Measurements from ENCODE around the gene VSTM4.

Gene VSTM4

GRCh38 chr10:49058463-49059255 lies 56.7 kb downstream of the VSTM4 start:
- no peak overlapping the region for H3K4me3 ChIP-seq (ENCODE audit: low read depth in 1 of 2, low read length in 2 of 2)
- no peak overlapping the region for H3K9ac ChIP-seq (ENCODE audit: low read depth in 1 of 2, low read length in 2 of 2)
- no peak overlapping the region for H3K27ac ChIP-seq (ENCODE audit: low read depth, low read length)
- H3K27me3 ChIP-seq (ENCODE audit: control insufficient read depth in 1 of 2, insufficient read depth in 2 of 2, low read length in 2 of 2), result no peaks in the 10 kb centered on the region
- no peaks in the 10 kb centered on the region for H3K4me1 ChIP-seq (ENCODE audit: control insufficient read depth in 1 of 2, insufficient read depth in 2 of 2, low read length in 2 of 2)
- no peaks in the 10 kb centered on the region for H3K36me3 ChIP-seq (ENCODE audit: control insufficient read depth in 1 of 2, insufficient read depth in 2 of 2, low read length in 2 of 2)
- H3K9me3 ChIP-seq (ENCODE audit: control insufficient read depth in 1 of 2, low read length in 2 of 2), result no peaks in the 10 kb centered on the region

- no peaks in the 10 kb centered on the region for H3K36me3 ChIP-seq (ENCODE audit: control insufficient read depth in 1 of 2, insufficient read depth in 2 of 2, low read length in 2 of 2)
- no peaks in the 10 kb centered on the region for H3K9me3 ChIP-seq (ENCODE audit: control insufficient read depth in 1 of 2, low read length in 2 of 2)
- no peak overlapping the region for H3K9ac ChIP-seq (ENCODE audit: low read depth in 1 of 2, low read length in 2 of 2)
- H3K4me3 ChIP-seq (ENCODE audit: low read depth in 1 of 2, low read length in 2 of 2), result no peak overlapping the region
- H3K4me1 ChIP-seq (ENCODE audit: control insufficient read depth in 1 of 2, insufficient read depth in 2 of 2, low read length in 2 of 2), result no peaks in the 10 kb centered on the region
- no peaks in the 10 kb centered on the region for H3K27me3 ChIP-seq (ENCODE audit: control insufficient read depth in 1 of 2, insufficient read depth in 2 of 2, low read length in 2 of 2)
- H3K27ac ChIP-seq (ENCODE audit: low read depth, low read length), result no peak overlapping the region
Measured at GRCh38 chr10:49057231-49057880, 58.0 kb downstream of the VSTM4 start.

GRCh38 chr10:49056356-49056755 lies 59.0 kb downstream of the VSTM4 start:
- Histone ChIP-seq H3K4me1 (ENCODE audit: control insufficient read depth in 1 of 2, insufficient read depth in 2 of 2, low read length in 2 of 2) (no peaks in the 10 kb centered on the region), H3K36me3 (ENCODE audit: control insufficient read depth in 1 of 2, insufficient read depth in 2 of 2, low read length in 2 of 2) (no peaks in the 10 kb centered on the region), H3K9ac (ENCODE audit: low read depth in 1 of 2, low read length in 2 of 2) (no peak overlapping the region), H3K9me3 (ENCODE audit: control insufficient read depth in 1 of 2, low read length in 2 of 2) (no peaks in the 10 kb centered on the region), H3K27me3 (ENCODE audit: control insufficient read depth in 1 of 2, insufficient read depth in 2 of 2, low read length in 2 of 2) (no peaks in the 10 kb centered on the region), H3K4me3 (ENCODE audit: low read depth in 1 of 2, low read length in 2 of 2) (no peak overlapping the region), H3K27ac (ENCODE audit: low read depth, low read length) (no peak overlapping the region)

GRCh38 chr10:49055221-49055849 lies 60.0 kb downstream of the VSTM4 start:
- H3K4me1 ChIP-seq (ENCODE audit: control insufficient read depth in 1 of 2, insufficient read depth in 2 of 2, low read length in 2 of 2), result no peaks in the 10 kb centered on the region
- H3K36me3 ChIP-seq (ENCODE audit: control insufficient read depth in 1 of 2, insufficient read depth in 2 of 2, low read length in 2 of 2), result no peaks in the 10 kb centered on the region
- H3K27me3 ChIP-seq (ENCODE audit: control insufficient read depth in 1 of 2, insufficient read depth in 2 of 2, low read length in 2 of 2), result no peaks in the 10 kb centered on the region
- H3K27ac ChIP-seq (ENCODE audit: low read depth, low read length), result no peak overlapping the region
- no peaks in the 10 kb centered on the region for H3K9me3 ChIP-seq (ENCODE audit: control insufficient read depth in 1 of 2, low read length in 2 of 2)
- no peak overlapping the region for H3K9ac ChIP-seq (ENCODE audit: low read depth in 1 of 2, low read length in 2 of 2)
- no peak overlapping the region for H3K4me3 ChIP-seq (ENCODE audit: low read depth in 1 of 2, low read length in 2 of 2)

GRCh38 chr10:49054753-49055152 lies 60.6 kb downstream of the VSTM4 start:
- H3K4me1 ChIP-seq (ENCODE audit: control insufficient read depth in 1 of 2, insufficient read depth in 2 of 2, low read length in 2 of 2), result no peaks in the 10 kb centered on the region
- H3K9me3 ChIP-seq (ENCODE audit: control insufficient read depth in 1 of 2, low read length in 2 of 2), result no peaks in the 10 kb centered on the region
- H3K27me3 ChIP-seq (ENCODE audit: control insufficient read depth in 1 of 2, insufficient read depth in 2 of 2, low read length in 2 of 2), result no peaks in the 10 kb centered on the region

GRCh38 chr10:49053998-49054692 lies 61.2 kb downstream of the VSTM4 start:
- H3K4me1 ChIP-seq (ENCODE audit: control insufficient read depth in 1 of 2, insufficient read depth in 2 of 2, low read length in 2 of 2), result no peaks in the 10 kb centered on the region

More at GRCh38 chr10:49054753-49055152, 60.6 kb downstream of the VSTM4 start:
- Histone ChIP-seq H3K4me3 (ENCODE audit: low read depth in 1 of 2, low read length in 2 of 2) (no peak overlapping the region), H3K36me3 (ENCODE audit: control insufficient read depth in 1 of 2, insufficient read depth in 2 of 2, low read length in 2 of 2) (no peaks in the 10 kb centered on the region), H3K9ac (ENCODE audit: low read depth in 1 of 2, low read length in 2 of 2) (no peak overlapping the region), H3K27ac (ENCODE audit: low read depth, low read length) (no peak overlapping the region)

GRCh38 chr10:49053053-49053997 lies 62.0 kb downstream of the VSTM4 start:
- Histone ChIP-seq H3K4me1 (ENCODE audit: control insufficient read depth in 1 of 2, insufficient read depth in 2 of 2, low read length in 2 of 2) (no peaks in the 10 kb centered on the region), H3K27me3 (ENCODE audit: control insufficient read depth in 1 of 2, insufficient read depth in 2 of 2, low read length in 2 of 2) (peaks cover 0 to 2% of the 10 kb centered on the region in 2 donors), H3K9ac (ENCODE audit: low read depth in 1 of 2, low read length in 2 of 2) (no peak overlapping the region), H3K36me3 (ENCODE audit: control insufficient read depth in 1 of 2, insufficient read depth in 2 of 2, low read length in 2 of 2) (no peaks in the 10 kb centered on the region), H3K27ac (ENCODE audit: low read depth, low read length) (no peak overlapping the region), H3K9me3 (ENCODE audit: control insufficient read depth in 1 of 2, low read length in 2 of 2) (no peaks in the 10 kb centered on the region), H3K4me3 (ENCODE audit: low read depth in 1 of 2, low read length in 2 of 2) (no peak overlapping the region)

More at GRCh38 chr10:49053998-49054692, 61.2 kb downstream of the VSTM4 start:
- Histone ChIP-seq H3K9ac (ENCODE audit: low read depth in 1 of 2, low read length in 2 of 2) (no peak overlapping the region), H3K27me3 (ENCODE audit: control insufficient read depth in 1 of 2, insufficient read depth in 2 of 2, low read length in 2 of 2) (no peaks in the 10 kb centered on the region), H3K4me3 (ENCODE audit: low read depth in 1 of 2, low read length in 2 of 2) (no peak overlapping the region), H3K9me3 (ENCODE audit: control insufficient read depth in 1 of 2, low read length in 2 of 2) (no peaks in the 10 kb centered on the region), H3K27ac (ENCODE audit: low read depth, low read length) (no peak overlapping the region), H3K36me3 (ENCODE audit: control insufficient read depth in 1 of 2, insufficient read depth in 2 of 2, low read length in 2 of 2) (no peaks in the 10 kb centered on the region)

DNA sequence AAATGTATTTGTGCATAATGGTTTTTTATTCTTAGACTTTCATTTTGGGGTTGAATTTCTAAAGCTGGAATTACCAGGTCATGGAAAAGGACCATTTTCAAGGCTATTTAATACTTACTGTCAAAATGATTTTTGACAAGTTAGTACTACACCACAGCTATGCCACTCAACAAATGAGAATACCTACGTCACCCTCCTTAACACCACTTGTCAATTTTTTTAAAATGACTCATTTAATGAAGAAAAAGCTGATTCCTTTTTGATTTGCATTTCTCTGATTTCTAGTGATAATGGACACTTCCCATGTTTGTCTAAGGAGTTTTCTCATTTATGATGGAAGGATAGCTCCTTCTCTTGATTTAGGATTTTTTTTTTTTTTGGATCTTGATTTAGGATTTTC lies 63.3 kb downstream of the VSTM4 start:
- Histone ChIP-seq H3K9ac (ENCODE audit: low read depth in 1 of 2, low read length in 2 of 2) (no peak overlapping the region), H3K4me1 (ENCODE audit: control insufficient read depth in 1 of 2, insufficient read depth in 2 of 2, low read length in 2 of 2) (no peaks in the 10 kb centered on the region), H3K4me3 (ENCODE audit: low read depth in 1 of 2, low read length in 2 of 2) (no peak overlapping the region), H3K9me3 (ENCODE audit: control insufficient read depth in 1 of 2, low read length in 2 of 2) (no peaks in the 10 kb centered on the region), H3K27me3 (ENCODE audit: control insufficient read depth in 1 of 2, insufficient read depth in 2 of 2, low read length in 2 of 2) (peaks cover 0 to 2% of the 10 kb centered on the region in 2 donors), H3K36me3 (ENCODE audit: control insufficient read depth in 1 of 2, insufficient read depth in 2 of 2, low read length in 2 of 2) (no peaks in the 10 kb centered on the region), H3K27ac (ENCODE audit: low read depth, low read length) (no peak overlapping the region)

- Histone ChIP-seq H3K9ac (ENCODE audit: low read depth in 1 of 2, low read length in 2 of 2) (no peak overlapping the region), H3K4me1 (ENCODE audit: control insufficient read depth in 1 of 2, insufficient read depth in 2 of 2, low read length in 2 of 2) (no peaks in the 10 kb centered on the region), H3K27me3 (ENCODE audit: control insufficient read depth in 1 of 2, insufficient read depth in 2 of 2, low read length in 2 of 2) (peaks cover 0 to 2% of the 10 kb centered on the region in 2 donors), H3K9me3 (ENCODE audit: control insufficient read depth in 1 of 2, low read length in 2 of 2) (no peaks in the 10 kb centered on the region), H3K27ac (ENCODE audit: low read depth, low read length) (no peak overlapping the region), H3K36me3 (ENCODE audit: control insufficient read depth in 1 of 2, insufficient read depth in 2 of 2, low read length in 2 of 2) (no peaks in the 10 kb centered on the region), H3K4me3 (ENCODE audit: low read depth in 1 of 2, low read length in 2 of 2) (no peak overlapping the region)
Measured at GRCh38 chr10:49050906-49051305, 64.4 kb downstream of the VSTM4 start.
